B cell (primary cell): ENCODE results near the gene CAPN9. TPM values are rescaled to one million over a fixed set of nuclear protein-coding genes. Genes with fewer than 3 reads are reported as not detected.

ENCODE experiments used
- ATAC-seq: fragments of 200-7000 bp; cut with Tn5 transposase; one replicate; pipeline ENCODE4 v1.10.0; 2021; ENCODE audit warnings: low read depth, mild to moderate bottlenecking, moderate number of reproducible peaks, moderate library complexity
- CTCF ChIA-PET: fragments of 350-600 bp; sonication (Branson Sonifier 250); formaldehyde crosslinking; loops from one replicate; lab custom pipeline; 2021; ENCODE audit warnings: antibody characterized with exemption, inconsistent platforms; lab: Charles Lee
- POLR2A ChIA-PET: fragments of 350-600 bp; sonication (Branson Sonifier 250); formaldehyde crosslinking; loops from one replicate; lab custom pipeline; 2021; ENCODE audit warnings: antibody characterized with exemption; lab: Charles Lee
- DNase-seq: peaks from one replicate; pipeline ENCODE4 v3.0.0; 2013
- H2AFZ ChIP-seq: 2 replicates; pipeline ENCODE4 v1.6.1; 2012; ENCODE audit warnings: mild to moderate bottlenecking, low read depth, low read length; ENCODE audit not compliant: insufficient read depth, poor library complexity, severe bottlenecking
- H3K27ac ChIP-seq, 2 donors: 1 replicate in 1 of 2; 2 replicates in 1 of 2; pipeline ENCODE4 v1.5.1; 2012 to 2013; ENCODE audit warnings: low read length in 2 of 2, mild to moderate bottlenecking in 2 of 2, moderate library complexity in 1 of 2
- H3K27me3 ChIP-seq, 4 experiments: fragments of 200-600 bp in 1 of 4; sonication (generic) in 1 of 4; replicated peaks in 1 of 4; 1 replicate in 2 of 4; 2 replicates in 2 of 4; pipeline versions ENCODE4 v1.6.1 to v1.7.0; 2013 to 2016; ENCODE audit warnings: low read length in 3 of 4, mild to moderate bottlenecking in 2 of 4, mixed read lengths in 1 of 4, moderate library complexity in 1 of 4; ENCODE audit not compliant: insufficient read depth in 4 of 4, control insufficient read depth in 3 of 4; ENCODE audit errors: control extremely low read depth in 1 of 4
- H3K36me3 ChIP-seq, 2 experiments: replicated peaks in 1 of 2; 1 replicate in 1 of 2; 2 replicates in 1 of 2; pipeline versions ENCODE4 v1.6.1 to v1.7.1; 2013; ENCODE audit warnings: low read length in 1 of 2; ENCODE audit not compliant: insufficient read depth in 2 of 2, control insufficient read depth in 1 of 2; ENCODE audit errors: control extremely low read depth in 1 of 2, extremely low read depth in 1 of 2
- H3K4me1 ChIP-seq, 2 donors: fragments of 200-600 bp in 1 of 2; sonication (generic) in 1 of 2; 1 replicate in 1 of 2; 2 replicates in 1 of 2; pipeline versions ENCODE4 v1.5.1 to v1.6.1; 2013 to 2017; ENCODE audit warnings: low read length in 2 of 2; ENCODE audit not compliant: control insufficient read depth in 2 of 2, insufficient read depth in 2 of 2
- H3K4me2 ChIP-seq: replicated peaks from 2 replicates; pipeline ENCODE3; 2012; ENCODE audit warnings: mild to moderate bottlenecking, low read depth, low read length; ENCODE audit not compliant: poor library complexity, severe bottlenecking
- H3K4me3 ChIP-seq, 5 experiments: fragments of 200-600 bp in 1 of 5; sonication (generic) in 1 of 5; 1 replicate in 3 of 5; 2 replicates in 2 of 5; pipeline versions ENCODE4 v1.5.1 to v1.7.0; 2011 to 2016; ENCODE audit warnings: low read length in 4 of 5, mild to moderate bottlenecking in 4 of 5, low read depth in 2 of 5, control low read depth in 1 of 5, moderate library complexity in 1 of 5; ENCODE audit not compliant: insufficient read depth in 1 of 5; ENCODE audit errors: control extremely low read depth in 1 of 5, extremely low read depth in 1 of 5
- H3K79me2 ChIP-seq: fragments of 200-600 bp; sonication (generic); one replicate; pipeline ENCODE4 v1.6.0; 2016; ENCODE audit warnings: low read length; ENCODE audit not compliant: control insufficient read depth, insufficient read depth
- H3K9ac ChIP-seq: fragments of 200-600 bp; sonication (generic); 2 replicates; pipeline ENCODE4 v1.6.1; 2017; ENCODE audit warnings: mild to moderate bottlenecking, low read length, moderate library complexity
- H3K9me3 ChIP-seq, 3 donors: one replicate each; pipeline versions ENCODE4 v1.6.1 to v1.7.1; 2013; ENCODE audit warnings: low read length in 2 of 3; ENCODE audit not compliant: control insufficient read depth in 2 of 3, insufficient read depth in 1 of 3; ENCODE audit errors: control extremely low read depth in 1 of 3
- H4K20me1 ChIP-seq: 2 replicates; pipeline ENCODE4 v1.6.0; 2012; ENCODE audit warnings: mild to moderate bottlenecking, low read length; ENCODE audit not compliant: insufficient read depth, control insufficient read depth, poor library complexity, severe bottlenecking
- H3K27ac Mint-ChIP-seq: one replicate; pipeline ENCODE4 v1.8.0; 2021; ENCODE audit warnings: mixed read lengths
- H3K27me3 Mint-ChIP-seq: one replicate; pipeline ENCODE4 v1.8.0; 2021; ENCODE audit warnings: mixed read lengths
- H3K4me1 Mint-ChIP-seq: one replicate; pipeline ENCODE4 v1.8.0; 2021; ENCODE audit warnings: mixed read lengths
- H3K4me3 Mint-ChIP-seq: one replicate; pipeline ENCODE4 v1.8.0; 2021; ENCODE audit warnings: mixed read lengths
- H3K9me3 Mint-ChIP-seq: one replicate; pipeline ENCODE4 v1.8.0; 2022; ENCODE audit warnings: mixed read lengths; ENCODE audit not compliant: insufficient read depth
- CTCF ChIP-seq: fragments of 200-600 bp; IDR thresholded peaks from one replicate; pipeline ENCODE4 v1.8.0; 2022; ENCODE audit warnings: antibody characterized with exemption, mild to moderate bottlenecking
- EZH2 ChIP-seq: IDR thresholded peaks from 2 replicates; pipeline ENCODE4 v1.6.1; 2012; ENCODE audit warnings: borderline replicate concordance, low read depth, mild to moderate bottlenecking, moderate library complexity, low read length; ENCODE audit not compliant: insufficient read depth, poor library complexity, severe bottlenecking
- WGBS: methylation state at CpG from one replicate; pipeline ENCODE4 v1.1.5; 2013; ENCODE audit warnings: missing lambda C conversion rate; ENCODE audit not compliant: insufficient coverage; 5-methylcytosine and 5-hydroxymethylcytosine counted together
- intact Hi-C: fragments of 100-400 bp; cut with micrococcal nuclease; formaldehyde crosslinking; loops from one replicate; pipeline ENCODE4 v1.10.0; 2022
- polyA plus RNA-seq: library from polyadenylated mRNA; depleted of rRNA; stranded (reverse); fragments of >200 nt; gene quantifications from 2 replicates; pipeline ENCODE4 v1.2.3, GENCODE V29; 2012
- total RNA-seq, 2 donors: library from RNA; stranded (reverse); fragments of 120-200 nt in 1 of 2; gene quantifications; 1 replicate in 1 of 2; 2 replicates in 1 of 2; pipeline versions ENCODE4 v1.2.3 to v1.2.4, GENCODE V29; 2013 to 2022

The CAPN9 gene
- total and polyA plus RNA-seq, 2 donors (not counting 1 experiment from before 2014, with no cell fraction given) = not detected

- H3K4me3 ChIP-seq = no peak overlapping the region
- no peaks in the 10 kb centered on the region for H3K36me3 ChIP-seq
- H3K9ac ChIP-seq = no peak overlapping the region
- Mint-ChIP-seq H3K9me3 (no peaks in the 10 kb centered on the region), H3K4me1 (peaks cover 14% of the 10 kb centered on the region), H3K27me3 (peaks cover 7% of the 10 kb centered on the region), H3K4me3 (no peak overlapping the region), H3K27ac (no peak overlapping the region)
- no peak overlapping the region for H3K4me2 ChIP-seq
- no peak for TF ChIP-seq EZH2
- TF ChIP-seq CTCF = no peak
- no peaks in the 10 kb centered on the region for H4K20me1 ChIP-seq
- peaks cover 9 to 19% of the 10 kb centered on the region in 2 donors for H3K4me1 ChIP-seq
- intact Hi-C loops = no loop called here
- ATAC-seq (no peak), DNase-seq (no peak)
- H3K79me2 ChIP-seq = no peaks in the 10 kb centered on the region
- POLR2A ChIA-PET = no interaction called here
- no peaks in the 10 kb centered on the region for H3K9me3 ChIP-seq
- H3K27ac ChIP-seq = no peak overlapping the region
- H3K27me3 ChIP-seq = peaks cover 0 to 6% (median 0%) of the 10 kb centered on the region in 4 experiments
- no peak overlapping the region for H2AFZ ChIP-seq
- WGBS = 80% methylated on average over 3 of the region's 3 CpGs
- CTCF ChIA-PET = no interaction called here
Measured at GRCh38 chr1:230745071-230745470, 2.1 kb upstream of the CAPN9 start.

GRCh38 chr1:230746617-230747016, 571 bp upstream of the CAPN9 start:
- no peak overlapping the region for H3K9ac ChIP-seq

More at GRCh38 chr1:230746617-230747016, 571 bp upstream of the CAPN9 start:
- Histone ChIP-seq H3K9me3 (no peaks in the 10 kb centered on the region), H3K27ac (no peak overlapping the region), H3K79me2 (no peaks in the 10 kb centered on the region), H3K27me3 (peaks cover 0 to 8% (median 0%) of the 10 kb centered on the region in 4 experiments), H3K36me3 (no peaks in the 10 kb centered on the region), H3K4me3 (no peak overlapping the region), H4K20me1 (no peaks in the 10 kb centered on the region), H2AFZ (no peak overlapping the region), H3K4me2 (no peak overlapping the region), H3K4me1 (peaks cover 9 to 19% of the 10 kb centered on the region in 2 donors)
- ATAC-seq (no peak), DNase-seq (no peak)
- intact Hi-C loops = no loop called here
- no peak overlapping the region for H3K4me3 Mint-ChIP-seq
- POLR2A ChIA-PET = interaction anchor here (0.6 kb wide), 1 partner anchor 8 kb away, joined by 5 read pairs; no protein-coding TSS in a partner anchor
- CTCF ChIA-PET = no interaction called here
- H3K4me1 Mint-ChIP-seq = peaks cover 16% of the 10 kb centered on the region
- no peak overlapping the region for H3K27ac Mint-ChIP-seq
- H3K9me3 Mint-ChIP-seq = no peaks in the 10 kb centered on the region
- no peak for TF ChIP-seq CTCF
- TF ChIP-seq EZH2 = no peak
- H3K27me3 Mint-ChIP-seq = no peaks in the 10 kb centered on the region
- WGBS = 100% methylated on average over 3 of the region's 4 CpGs
